ENCODE data around the gene EIF2AK2. TPM values are rescaled to one million over a fixed set of nuclear protein-coding genes. Genes with fewer than 3 reads are reported as not detected.
"Not testable (repeated sequence)": the region's sequence is repeated elsewhere in the genome, so short reads cannot be mapped to it uniquely, and the experiment has no call there.

The EIF2AK2 gene
- total RNA-seq, result 22.4 TPM

DNA sequence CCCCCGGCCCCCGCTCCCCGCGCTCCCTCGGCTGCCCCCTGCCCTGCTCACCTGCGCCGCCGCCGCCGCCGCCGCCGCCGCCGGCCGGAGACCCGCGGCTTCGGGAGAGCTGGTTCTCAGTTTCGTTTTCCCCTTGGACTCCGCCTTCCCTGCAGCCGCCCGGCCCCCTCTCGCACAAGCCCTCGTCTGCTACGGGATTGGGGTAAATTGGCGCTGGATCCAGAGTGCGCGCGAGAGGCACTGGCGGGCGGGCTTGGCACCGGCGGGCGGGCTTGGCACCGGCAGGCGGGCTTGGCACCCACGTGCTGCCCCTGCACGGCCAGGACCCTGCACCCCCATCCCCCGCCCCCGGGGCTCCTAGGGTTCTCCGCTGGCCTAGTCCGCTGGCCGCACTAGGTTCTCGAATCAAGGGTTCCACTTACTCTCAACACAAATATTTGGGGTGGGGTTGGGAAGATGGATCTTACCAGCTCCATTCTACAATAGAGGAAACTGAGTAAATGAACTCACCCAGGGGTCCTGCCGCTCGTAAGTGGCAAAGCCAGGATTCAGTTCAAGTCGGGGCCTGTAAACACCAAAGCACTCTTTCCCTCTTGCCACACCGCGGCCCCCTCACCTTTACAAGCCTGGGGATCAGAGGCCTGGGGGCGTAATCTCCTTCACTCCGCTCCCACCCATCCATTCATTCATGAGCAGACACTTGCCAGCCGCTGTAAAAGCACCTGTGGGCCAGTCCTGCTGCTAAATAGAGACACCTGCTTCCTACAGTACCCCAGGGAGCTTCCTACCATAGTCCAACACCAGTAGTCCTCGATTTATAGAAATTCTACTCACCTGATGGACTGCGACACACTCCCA is at the start of gene EIF2AK2:
Gene EIF2AK2, minus strand, starts transcription at position 124 of the 858 bp plus-strand sequence. CDS start 9,174 bp downstream, outside the sequence.
- no peaks in the 10 kb centered on the region for H3K9me3 ChIP-seq (ENCODE audit: control insufficient read depth in 3 of 3, low read length in 3 of 3)
- peak within 1 kb of the TSS; percentile 76 to 78 (median 78) for H3K4me3 ChIP-seq (ENCODE audit: low read length in 3 of 3)
- no peaks in the 10 kb centered on the region for H3K27me3 ChIP-seq (ENCODE audit: control insufficient read depth in 3 of 3, insufficient read depth in 3 of 3, low read length in 3 of 3)
- H3K4me1 ChIP-seq (ENCODE audit: control insufficient read depth in 3 of 3, insufficient read depth in 3 of 3, low read length in 3 of 3), result peaks cover 11 to 19% (median 13%) of the 10 kb centered on the region in 3 donors
- H3K9ac ChIP-seq (ENCODE audit: low read depth in 1 of 3, low read length in 3 of 3), result peak within 1 kb of the TSS; percentile 89 to 91 (median 91)
- H3K27ac ChIP-seq (ENCODE audit: low read depth, low read length), result peak within 1 kb of the TSS; percentile 59
- peaks cover 0 to 3% (median 3%) of the 10 kb centered on the region in 3 donors for H3K36me3 ChIP-seq (ENCODE audit: control insufficient read depth in 3 of 3, insufficient read depth in 3 of 3, low read length in 3 of 3)

- Histone ChIP-seq H3K27me3 (ENCODE audit: control insufficient read depth in 3 of 3, insufficient read depth in 3 of 3, low read length in 3 of 3) (no peaks in the 10 kb centered on the region), H3K4me3 (ENCODE audit: low read length in 3 of 3) (no peak overlapping the region), H3K36me3 (ENCODE audit: control insufficient read depth in 3 of 3, insufficient read depth in 3 of 3, low read length in 3 of 3) (peaks cover 27 to 66% (median 47%) of the 10 kb centered on the region in 3 donors), H3K27ac (ENCODE audit: low read depth, low read length) (no peak overlapping the region), H3K9ac (ENCODE audit: low read depth in 1 of 3, low read length in 3 of 3) (no peak overlapping the region), H3K9me3 (ENCODE audit: control insufficient read depth in 3 of 3, low read length in 3 of 3) (peaks cover 0 to 3% (median 0%) of the 10 kb centered on the region in 3 donors), H3K4me1 (ENCODE audit: control insufficient read depth in 3 of 3, insufficient read depth in 3 of 3, low read length in 3 of 3) (no peaks in the 10 kb centered on the region)
These were observed 49.0 kb upstream of the EIF2AK2 start for GRCh38 chr2:37205689-37206341.

GRCh38 chr2:37205071-37205661 is 48.4 kb upstream of the EIF2AK2 start:
- H3K36me3 ChIP-seq (ENCODE audit: control insufficient read depth in 3 of 3, insufficient read depth in 3 of 3, low read length in 3 of 3), result peaks cover 23 to 66% (median 42%) of the 10 kb centered on the region in 3 donors
- not testable (repeated sequence) for H3K4me1 ChIP-seq (ENCODE audit: control insufficient read depth in 3 of 3, insufficient read depth in 3 of 3, low read length in 3 of 3); H3K9ac ChIP-seq (ENCODE audit: low read depth in 1 of 3, low read length in 3 of 3); H3K9me3 ChIP-seq (ENCODE audit: control insufficient read depth in 3 of 3, low read length in 3 of 3); H3K27ac ChIP-seq (ENCODE audit: low read depth, low read length); H3K4me3 ChIP-seq (ENCODE audit: low read length in 3 of 3); H3K27me3 ChIP-seq (ENCODE audit: control insufficient read depth in 3 of 3, insufficient read depth in 3 of 3, low read length in 3 of 3)

DNA sequence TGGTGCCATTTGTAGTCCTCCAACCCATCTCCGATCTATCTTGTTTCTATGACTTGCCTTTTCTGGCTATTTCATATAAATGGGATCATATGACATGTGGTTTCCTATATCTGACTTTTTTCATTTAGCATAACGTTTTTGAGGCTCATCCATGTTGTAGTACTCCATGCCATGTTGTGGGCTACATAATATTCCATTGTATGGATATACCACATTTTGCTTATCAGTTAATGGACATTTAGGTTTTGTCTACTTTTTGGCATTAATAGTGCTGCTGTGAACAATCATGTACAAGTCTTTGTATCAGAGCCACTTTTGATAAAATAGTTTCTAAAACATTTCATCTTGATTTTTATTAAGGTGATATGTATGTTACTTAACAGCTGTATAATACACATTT is 46.9 kb upstream of the EIF2AK2 start:
- Histone ChIP-seq H3K9ac (ENCODE audit: low read depth in 1 of 3, low read length in 3 of 3) (no peak overlapping the region), H3K9me3 (ENCODE audit: control insufficient read depth in 3 of 3, low read length in 3 of 3) (peaks cover 0 to 3% (median 0%) of the 10 kb centered on the region in 3 donors), H3K27ac (ENCODE audit: low read depth, low read length) (no peak overlapping the region), H3K4me1 (ENCODE audit: control insufficient read depth in 3 of 3, insufficient read depth in 3 of 3, low read length in 3 of 3) (no peaks in the 10 kb centered on the region), H3K4me3 (ENCODE audit: low read length in 3 of 3) (no peak overlapping the region), H3K36me3 (ENCODE audit: control insufficient read depth in 3 of 3, insufficient read depth in 3 of 3, low read length in 3 of 3) (peaks cover 17 to 52% (median 29%) of the 10 kb centered on the region in 3 donors), H3K27me3 (ENCODE audit: control insufficient read depth in 3 of 3, insufficient read depth in 3 of 3, low read length in 3 of 3) (no peaks in the 10 kb centered on the region)

- no peak overlapping the region for H3K4me3 ChIP-seq (ENCODE audit: low read length in 3 of 3)
- H3K36me3 ChIP-seq (ENCODE audit: control insufficient read depth in 3 of 3, insufficient read depth in 3 of 3, low read length in 3 of 3), result peaks cover 17 to 43% (median 24%) of the 10 kb centered on the region in 3 donors
- H3K27ac ChIP-seq (ENCODE audit: low read depth, low read length), result no peak overlapping the region
- no peaks in the 10 kb centered on the region for H3K27me3 ChIP-seq (ENCODE audit: control insufficient read depth in 3 of 3, insufficient read depth in 3 of 3, low read length in 3 of 3)
- peaks cover 5 to 10% (median 8%) of the 10 kb centered on the region in 3 donors for H3K4me1 ChIP-seq (ENCODE audit: control insufficient read depth in 3 of 3, insufficient read depth in 3 of 3, low read length in 3 of 3)
- peaks cover 0 to 3% (median 0%) of the 10 kb centered on the region in 3 donors for H3K9me3 ChIP-seq (ENCODE audit: control insufficient read depth in 3 of 3, low read length in 3 of 3)
- no peak overlapping the region for H3K9ac ChIP-seq (ENCODE audit: low read depth in 1 of 3, low read length in 3 of 3)
These were observed 45.0 kb upstream of the EIF2AK2 start for GRCh38 chr2:37201766-37202165.

- H3K9me3 ChIP-seq (ENCODE audit: control insufficient read depth in 3 of 3, low read length in 3 of 3), result peaks cover 0 to 3% (median 0%) of the 10 kb centered on the region in 3 donors
- H3K36me3 ChIP-seq (ENCODE audit: control insufficient read depth in 3 of 3, insufficient read depth in 3 of 3, low read length in 3 of 3), result peaks cover 16 to 38% (median 19%) of the 10 kb centered on the region in 3 donors
- peaks cover 7 to 10% (median 8%) of the 10 kb centered on the region in 3 donors for H3K4me1 ChIP-seq (ENCODE audit: control insufficient read depth in 3 of 3, insufficient read depth in 3 of 3, low read length in 3 of 3)
- H3K4me3 ChIP-seq (ENCODE audit: low read length in 3 of 3), result no peak overlapping the region
- H3K27me3 ChIP-seq (ENCODE audit: control insufficient read depth in 3 of 3, insufficient read depth in 3 of 3, low read length in 3 of 3), result no peaks in the 10 kb centered on the region
- H3K9ac ChIP-seq (ENCODE audit: low read depth in 1 of 3, low read length in 3 of 3), result no peak overlapping the region
- no peak overlapping the region for H3K27ac ChIP-seq (ENCODE audit: low read depth, low read length)
These were observed 44.4 kb upstream of the EIF2AK2 start for GRCh38 chr2:37201208-37201607.

DNA sequence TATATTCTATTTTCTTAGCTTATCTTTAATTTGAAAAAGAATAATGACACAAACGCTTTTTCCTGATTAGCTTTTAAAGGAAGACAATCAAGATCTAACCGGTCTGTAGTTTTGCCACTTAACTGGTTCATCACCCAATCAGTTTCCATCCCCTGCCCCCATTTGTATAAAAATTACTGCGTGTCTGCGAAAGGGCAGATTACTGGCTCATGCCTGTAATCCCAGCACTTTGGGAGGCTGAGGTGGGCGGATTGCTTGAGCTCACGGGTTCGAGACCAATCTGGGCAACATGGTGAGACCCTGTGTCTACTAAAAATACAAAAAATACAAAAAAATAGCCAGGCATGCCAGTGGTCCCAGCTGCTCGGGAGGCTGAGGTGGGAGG is 41.9 kb upstream of the EIF2AK2 start:
- Histone ChIP-seq H3K4me1 (ENCODE audit: control insufficient read depth in 3 of 3, insufficient read depth in 3 of 3, low read length in 3 of 3) (peaks cover 8 to 12% (median 10%) of the 10 kb centered on the region in 3 donors), H3K9me3 (ENCODE audit: control insufficient read depth in 3 of 3, low read length in 3 of 3) (peaks cover 0 to 3% (median 0%) of the 10 kb centered on the region in 3 donors), H3K4me3 (ENCODE audit: low read length in 3 of 3) (no peak overlapping the region), H3K36me3 (ENCODE audit: control insufficient read depth in 3 of 3, insufficient read depth in 3 of 3, low read length in 3 of 3) (peaks cover 10 to 23% (median 10%) of the 10 kb centered on the region in 3 donors), H3K27me3 (ENCODE audit: control insufficient read depth in 3 of 3, insufficient read depth in 3 of 3, low read length in 3 of 3) (no peaks in the 10 kb centered on the region), H3K9ac (ENCODE audit: low read depth in 1 of 3, low read length in 3 of 3) (no peak overlapping the region), H3K27ac (ENCODE audit: low read depth, low read length) (no peak overlapping the region)

DNA sequence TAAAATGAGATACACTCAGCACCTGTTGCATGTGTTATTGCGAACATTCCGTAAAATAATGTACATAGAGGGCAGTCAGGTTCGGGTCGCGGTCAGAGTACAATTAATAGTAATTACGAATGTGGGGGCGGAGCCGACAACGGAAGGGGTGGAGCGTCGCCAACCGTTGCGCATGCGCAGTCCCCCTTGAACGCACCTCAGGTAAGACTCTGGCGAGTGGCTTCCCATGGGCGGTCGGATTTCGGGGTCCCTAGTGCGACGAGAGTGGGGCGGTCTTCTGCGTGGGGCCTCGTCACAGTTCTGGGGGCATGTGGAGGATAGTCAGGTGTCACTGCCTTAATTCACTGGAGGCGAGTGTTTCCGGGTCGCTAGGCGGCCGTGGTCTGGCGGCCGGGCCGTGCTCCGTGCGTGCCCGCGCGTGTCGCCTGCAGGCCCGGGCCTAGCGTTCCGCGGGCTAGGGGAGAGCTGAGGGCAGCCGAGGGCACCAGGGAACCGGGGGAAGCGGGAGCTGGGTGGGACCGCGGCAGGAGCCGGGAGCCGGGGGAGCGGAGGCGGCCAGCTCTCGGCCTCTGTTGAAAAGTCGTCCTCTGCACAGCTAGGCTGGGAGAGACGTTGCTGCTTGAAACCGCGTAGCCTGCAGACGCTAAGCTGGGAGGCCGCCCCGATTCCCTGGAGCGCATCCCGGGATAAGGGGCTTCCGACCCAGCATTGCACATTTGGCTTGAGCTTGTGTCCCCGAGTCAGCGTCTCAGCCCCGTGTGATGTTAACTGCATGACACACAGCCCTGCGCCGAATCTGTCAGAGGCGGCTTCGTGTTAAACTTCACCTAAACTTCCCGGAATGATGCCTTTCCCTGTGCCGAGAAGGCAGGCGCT is 39.8 kb upstream of the EIF2AK2 start, which contains the start of gene CEBPZOS:
Gene CEBPZOS, plus strand, starts transcription at position 177 of the 876 bp plus-strand sequence. CDS start 3,209 bp downstream, outside the sequence.
- Histone ChIP-seq H3K36me3 (ENCODE audit: control insufficient read depth in 3 of 3, insufficient read depth in 3 of 3, low read length in 3 of 3) (peaks cover 0 to 11% (median under 1%) of the 10 kb centered on the region in 3 donors), H3K27ac (ENCODE audit: low read depth, low read length) (peak within 1 kb of the TSS; percentile 89), H3K4me1 (ENCODE audit: control insufficient read depth in 3 of 3, insufficient read depth in 3 of 3, low read length in 3 of 3) (peaks cover 8 to 12% (median 10%) of the 10 kb centered on the region in 3 donors), H3K9ac (ENCODE audit: low read depth in 1 of 3, low read length in 3 of 3) (peak within 1 kb of the TSS; percentile 82 to 97 (median 95)), H3K9me3 (ENCODE audit: control insufficient read depth in 3 of 3, low read length in 3 of 3) (no peaks in the 10 kb centered on the region), H3K27me3 (ENCODE audit: control insufficient read depth in 3 of 3, insufficient read depth in 3 of 3, low read length in 3 of 3) (no peaks in the 10 kb centered on the region), H3K4me3 (ENCODE audit: low read length in 3 of 3) (peak within 1 kb of the TSS; percentile 91 to 95 (median 95))

GRCh38 chr2:37195862-37196319 is 39.1 kb upstream of the EIF2AK2 start:
- not testable (repeated sequence) for H3K9me3 ChIP-seq (ENCODE audit: control insufficient read depth in 3 of 3, low read length in 3 of 3); H3K36me3 ChIP-seq (ENCODE audit: control insufficient read depth in 3 of 3, insufficient read depth in 3 of 3, low read length in 3 of 3); H3K27me3 ChIP-seq (ENCODE audit: control insufficient read depth in 3 of 3, insufficient read depth in 3 of 3, low read length in 3 of 3)
- Histone ChIP-seq H3K27ac (ENCODE audit: low read depth, low read length) (peak overlapping the region; percentile 89), H3K4me1 (ENCODE audit: control insufficient read depth in 3 of 3, insufficient read depth in 3 of 3, low read length in 3 of 3) (peaks cover 8 to 12% (median 10%) of the 10 kb centered on the region in 3 donors), H3K4me3 (ENCODE audit: low read length in 3 of 3) (peak overlapping the region; percentile 91 to 95 (median 95)), H3K9ac (ENCODE audit: low read depth in 1 of 3, low read length in 3 of 3) (peak overlapping the region; percentile 82 to 97 (median 95))

Data from skeletal muscle tissue (tissue), 4 donors.